ENCODE data around the gene ARHGAP24.

ARHGAP24 gene

DNA sequence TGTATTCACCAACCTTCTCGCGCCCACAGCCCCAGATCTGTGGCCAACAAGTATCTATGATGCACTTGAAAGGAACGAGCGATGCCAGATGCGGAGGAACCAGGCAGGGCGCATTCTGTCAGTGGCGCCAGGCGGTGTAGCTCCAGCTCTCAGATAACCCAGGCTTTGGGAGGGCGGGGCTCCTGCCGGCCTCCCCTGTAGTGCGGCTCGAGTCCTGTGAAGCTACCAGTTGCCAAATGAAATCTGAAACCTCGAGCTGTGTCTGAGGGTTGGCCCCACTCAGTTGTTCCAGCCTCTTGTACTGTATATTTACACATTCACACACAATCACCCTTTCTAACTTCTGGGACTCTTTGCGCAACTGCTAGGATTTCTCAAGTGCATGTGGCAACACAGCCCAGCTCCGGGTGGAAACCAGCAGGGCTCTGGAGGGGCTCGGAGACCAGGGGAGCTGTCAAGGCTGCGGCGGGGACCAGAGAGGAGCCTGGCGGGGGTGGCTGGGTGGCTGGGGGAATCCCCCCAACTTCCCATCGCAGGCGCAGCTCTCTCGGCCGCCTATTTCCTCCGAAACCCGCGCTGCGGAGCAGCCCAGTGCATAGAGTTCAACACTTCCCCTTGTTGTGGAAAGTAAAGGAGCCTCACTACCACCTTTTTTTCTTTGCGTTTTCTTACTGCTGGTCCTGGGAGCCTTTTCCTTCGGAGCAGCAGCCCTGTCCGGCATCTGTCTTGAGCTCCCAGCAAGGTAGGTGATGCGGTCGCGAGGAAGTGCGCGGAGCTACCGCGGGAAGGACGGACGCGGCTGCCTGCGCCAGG is at the start of gene ARHGAP24:
Gene ARHGAP24 (plus strand): TSS at position 333 of the 813 bp plus-strand sequence.
- no peak for DNase-seq (ENCODE audit: low read depth in 1 of 2, low spot score in 1 of 2)

DNA sequence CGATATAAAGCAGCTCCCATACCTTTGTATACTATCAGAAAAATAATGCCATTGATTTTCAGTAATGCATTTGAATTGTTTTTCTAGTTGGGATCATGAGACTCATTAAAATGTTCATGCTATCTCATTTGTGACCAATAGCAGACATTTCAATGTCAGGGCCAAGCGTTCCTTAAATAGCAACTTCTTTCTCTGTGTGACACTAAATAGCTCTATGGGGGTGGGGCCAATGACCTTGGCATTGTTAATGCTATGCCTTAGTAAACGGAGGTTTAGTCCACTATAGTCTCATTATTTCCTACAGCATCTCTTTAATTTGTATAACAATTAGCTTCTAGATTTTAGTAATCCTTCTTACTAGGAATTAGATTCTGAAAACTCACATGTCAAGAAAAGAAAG is 48.6 kb upstream of the ARHGAP24 start:
- DNase-seq (ENCODE audit: low read depth in 1 of 2, low spot score in 1 of 2): no peak

DNA sequence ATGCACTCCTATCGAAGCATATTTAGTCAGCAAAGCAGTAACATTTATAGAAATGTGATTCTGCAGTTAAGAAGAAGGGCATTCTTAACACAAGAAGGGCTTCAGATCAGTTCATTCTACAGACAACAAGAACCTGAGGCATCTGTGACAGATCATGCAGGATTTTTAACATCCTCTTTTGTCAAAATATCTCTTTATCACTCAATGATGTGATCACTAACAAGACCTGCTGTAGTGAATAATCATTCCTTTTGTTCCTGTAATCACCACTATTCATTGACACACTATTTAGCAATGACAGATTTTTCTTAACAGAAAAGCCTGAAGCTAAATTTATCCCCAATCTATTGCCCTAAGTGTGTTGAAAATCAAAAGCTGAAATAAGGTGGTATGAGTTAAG is 47.8 kb upstream of the ARHGAP24 start:
- no peak for DNase-seq (ENCODE audit: low read depth in 1 of 2, low spot score in 1 of 2)

DNA sequence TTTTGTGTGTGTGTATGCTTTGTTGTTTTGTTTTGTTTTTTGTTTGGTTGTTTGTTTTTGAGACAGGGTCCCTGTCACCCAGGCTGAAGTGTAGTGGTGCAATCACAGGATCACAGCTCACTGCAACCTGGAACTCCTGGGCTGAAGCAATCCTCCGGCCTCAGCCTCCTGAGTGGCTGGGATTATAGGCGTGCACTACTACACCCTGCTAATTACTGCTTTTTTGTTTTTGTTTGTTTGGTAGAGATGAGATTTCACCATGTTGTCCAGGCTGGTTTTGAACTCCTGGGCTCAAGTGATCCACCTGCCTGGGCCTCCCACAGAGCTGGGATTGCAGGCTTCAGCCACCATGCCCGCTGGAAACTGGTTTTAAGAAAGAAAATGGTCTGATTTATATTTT is 44.7 kb upstream of the ARHGAP24 start:
- DNase-seq (ENCODE audit: low read depth in 1 of 2, low spot score in 1 of 2): no peak

DNA sequence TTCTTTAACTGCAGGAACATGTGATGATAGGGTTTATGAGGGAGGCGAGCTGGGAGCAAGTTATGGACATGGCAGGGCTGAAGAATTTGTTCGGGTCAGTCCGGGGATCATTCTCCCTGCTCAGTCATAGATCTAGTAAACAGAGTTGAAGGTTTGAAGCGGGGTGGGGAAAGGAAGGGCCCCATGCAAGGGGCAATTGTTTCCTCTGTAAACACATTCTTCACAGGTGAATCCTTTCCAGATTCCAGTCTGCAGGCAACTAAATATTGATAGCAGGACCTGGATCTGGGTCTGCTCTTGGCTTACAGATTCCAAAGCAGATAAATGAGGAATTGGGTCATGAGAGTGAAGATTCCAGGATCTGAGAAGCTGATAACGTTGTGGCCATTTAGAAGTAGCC is 44.3 kb upstream of the ARHGAP24 start:
- no peak for DNase-seq (ENCODE audit: low read depth in 1 of 2, low spot score in 1 of 2)

DNA sequence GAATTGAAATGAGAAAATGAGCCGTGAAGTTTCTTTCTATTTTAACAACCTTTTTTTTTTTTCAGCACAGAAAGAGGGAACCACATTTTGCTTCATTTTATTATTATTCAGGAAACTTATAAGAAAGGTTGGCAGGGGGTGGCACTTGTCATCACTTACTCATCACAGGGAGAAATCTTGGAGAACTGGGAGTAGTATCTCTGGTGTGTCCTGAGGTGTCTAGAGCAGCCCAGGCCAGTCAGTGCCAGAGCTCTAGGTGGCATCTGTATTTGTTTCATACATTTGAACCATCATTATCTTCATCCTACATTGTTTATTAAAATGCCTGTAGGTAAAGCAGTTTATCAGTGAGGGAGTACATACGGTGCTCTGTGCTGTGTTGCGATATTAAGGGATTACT is 43.8 kb upstream of the ARHGAP24 start:
- no peak for DNase-seq (ENCODE audit: low read depth in 1 of 2, low spot score in 1 of 2)

DNA sequence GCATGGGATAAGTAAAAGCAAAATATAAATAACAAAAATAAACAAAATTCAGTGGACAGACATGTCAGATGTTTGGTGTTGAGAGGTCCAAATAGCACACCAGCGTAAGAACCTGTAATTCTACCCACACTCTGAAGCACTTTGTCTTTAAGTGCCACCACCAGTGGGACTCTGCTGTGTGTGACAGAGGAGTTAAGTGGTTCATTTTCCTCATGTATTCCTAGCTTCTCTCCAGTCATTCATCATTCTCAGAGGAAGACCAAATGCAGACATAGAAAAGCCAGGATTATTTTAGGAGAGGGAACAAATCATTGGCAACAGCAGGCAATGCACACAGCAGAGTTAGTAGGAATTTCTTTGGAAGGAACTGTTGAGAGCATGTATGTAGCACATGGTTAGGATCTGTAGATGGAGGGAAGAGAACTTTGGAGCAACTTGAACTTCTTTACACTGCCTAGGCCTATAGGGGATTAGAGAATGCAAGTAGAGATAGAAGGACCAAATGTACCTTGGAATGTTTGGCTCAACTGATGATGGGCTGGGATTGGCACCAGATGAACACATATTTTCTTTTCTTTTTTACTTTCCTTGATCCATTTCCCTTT is 43.0 kb upstream of the ARHGAP24 start:
- DNase-seq (ENCODE audit: low read depth in 1 of 2, low spot score in 1 of 2): no peak

DNA sequence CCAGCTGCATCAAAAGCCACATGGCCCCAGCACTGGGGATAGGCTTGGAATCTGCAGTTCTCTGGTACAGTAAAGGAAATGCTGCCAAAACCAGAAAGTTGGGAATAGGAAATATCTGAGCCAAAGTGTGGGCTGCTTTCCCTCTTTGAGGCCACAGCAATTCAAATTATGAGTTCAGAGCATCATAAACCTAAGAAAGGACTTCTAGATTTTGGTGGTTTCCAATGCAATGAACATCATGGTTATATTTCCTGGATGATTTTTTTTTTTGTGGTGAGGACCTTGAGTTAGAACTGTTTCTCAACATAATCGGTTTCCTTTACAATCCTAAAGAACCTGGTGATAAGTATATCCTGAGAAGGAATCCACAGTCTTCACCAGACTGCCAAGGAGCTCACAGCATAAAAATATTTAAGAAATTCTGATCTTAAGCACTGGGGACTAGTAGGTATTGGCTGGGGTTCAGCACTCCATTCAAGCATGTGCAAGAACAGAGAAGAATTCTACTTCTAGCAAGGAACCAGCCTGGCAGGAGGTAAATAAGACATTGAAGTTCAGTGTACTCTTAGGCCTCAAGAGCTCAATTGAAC is 29.8 kb upstream of the ARHGAP24 start:
- no peak for DNase-seq (ENCODE audit: low read depth in 1 of 2, low spot score in 1 of 2)

DNA sequence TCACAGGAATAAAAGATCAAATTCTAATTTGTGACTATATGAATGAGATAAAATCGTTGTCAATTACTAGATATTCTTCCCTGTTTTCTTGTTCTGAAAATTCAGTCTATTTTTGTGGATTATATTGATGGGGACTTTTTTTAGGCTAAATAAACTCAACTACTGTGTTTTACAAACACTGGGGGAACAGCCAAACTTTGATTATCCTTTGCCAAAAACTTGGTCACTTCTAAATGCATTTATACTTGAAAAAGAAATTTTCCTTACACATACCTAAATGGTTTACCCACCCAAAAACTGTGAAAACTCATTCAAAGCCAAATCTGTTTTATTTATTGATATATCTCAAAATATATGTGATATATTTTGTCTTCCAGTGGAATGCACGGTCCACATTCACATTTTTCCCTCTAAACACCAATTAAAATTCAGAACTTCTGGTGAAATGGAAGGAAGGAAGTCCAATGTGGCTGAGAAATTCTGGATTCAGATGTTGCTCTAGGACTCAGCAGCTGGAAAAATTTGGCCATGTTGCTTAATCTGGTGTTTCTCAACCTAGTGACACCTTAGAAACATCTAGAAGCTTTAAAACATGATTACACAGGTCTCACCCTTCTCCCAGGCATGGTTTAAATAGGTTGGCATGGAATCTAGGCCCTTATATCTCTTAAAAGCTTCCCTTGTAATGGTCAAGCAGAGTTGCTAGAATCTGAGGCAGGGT is 28.6 kb upstream of the ARHGAP24 start:
- DNase-seq (ENCODE audit: low read depth in 1 of 2, low spot score in 1 of 2): no peak

DNA sequence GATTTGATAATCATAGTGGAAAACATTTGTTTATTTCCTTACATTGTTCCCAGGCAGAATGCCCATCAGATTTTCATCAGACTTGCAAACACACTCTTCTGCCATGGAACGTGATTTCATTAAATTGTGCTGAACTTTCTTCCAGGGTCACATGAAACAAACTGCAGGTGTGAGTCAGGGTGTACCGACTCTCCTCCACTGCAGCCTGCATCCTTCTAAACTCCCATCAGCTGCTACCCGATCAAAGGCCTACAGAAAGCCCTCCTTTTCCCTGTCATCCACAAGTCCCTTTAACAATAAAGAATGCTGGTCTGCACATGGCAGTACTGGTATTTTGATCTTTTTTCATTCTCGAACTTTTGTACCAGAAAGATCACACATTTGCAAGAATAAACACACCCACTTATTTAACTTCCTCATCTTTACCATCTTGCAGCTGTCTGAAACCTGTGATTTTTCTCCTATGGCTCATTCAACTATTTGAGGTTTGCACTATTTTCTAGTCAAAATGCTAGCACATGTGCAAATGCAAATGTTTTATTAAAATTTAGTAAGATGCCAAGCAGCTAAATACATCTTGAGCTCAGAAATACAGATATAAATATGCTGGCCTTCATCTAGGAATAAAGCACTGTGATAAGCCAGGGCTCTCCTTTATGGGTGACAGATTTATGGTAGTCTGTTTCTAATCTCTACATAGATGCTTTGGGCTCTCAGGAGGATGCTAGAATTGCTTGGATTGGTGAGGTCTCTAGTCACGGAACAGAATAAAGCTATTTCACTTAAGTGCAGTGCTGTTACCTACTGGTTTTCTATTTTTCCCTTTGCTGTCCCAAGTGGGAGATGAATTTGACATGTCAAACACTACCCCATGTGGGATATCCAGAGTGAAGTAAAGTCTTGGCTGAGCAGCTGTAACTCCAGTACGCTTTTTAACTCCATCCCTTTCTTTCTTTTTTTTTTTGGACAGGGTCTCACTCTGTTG is 25.8 kb upstream of the ARHGAP24 start:
- no peak for DNase-seq (ENCODE audit: low read depth in 1 of 2, low spot score in 1 of 2)

DNA sequence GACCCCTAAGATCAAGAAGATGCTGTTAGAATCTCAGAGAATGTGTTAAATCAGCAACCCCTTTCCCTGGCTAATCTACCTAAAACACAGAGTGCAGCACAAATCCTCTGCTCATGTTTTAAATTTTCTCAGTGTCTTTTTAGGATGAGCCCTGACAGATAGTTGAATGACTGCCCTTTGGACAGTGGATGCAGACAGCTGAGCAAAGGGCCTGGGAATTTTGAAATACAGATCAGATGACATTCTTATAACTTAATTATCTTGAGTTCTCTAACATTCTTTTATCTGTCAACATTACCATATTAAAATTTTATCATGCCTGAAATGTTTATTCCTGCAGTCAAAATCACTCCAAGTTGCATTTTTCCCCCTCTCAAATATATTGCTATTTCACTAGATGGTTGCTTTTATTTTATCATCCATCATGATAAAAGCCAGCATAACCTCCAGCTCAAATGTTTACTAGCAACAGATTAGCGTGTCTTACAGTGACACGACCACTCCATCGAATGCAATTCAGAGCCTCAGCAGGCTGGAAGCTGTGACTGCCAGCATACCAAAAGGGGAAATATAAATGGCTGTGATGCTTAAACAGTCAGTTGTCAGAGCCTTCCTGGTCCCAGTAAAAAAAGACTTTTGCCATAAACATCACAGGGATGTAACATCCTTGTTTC is 22.8 kb upstream of the ARHGAP24 start:
- DNase-seq (ENCODE audit: low read depth in 1 of 2, low spot score in 1 of 2): no peak

DNA sequence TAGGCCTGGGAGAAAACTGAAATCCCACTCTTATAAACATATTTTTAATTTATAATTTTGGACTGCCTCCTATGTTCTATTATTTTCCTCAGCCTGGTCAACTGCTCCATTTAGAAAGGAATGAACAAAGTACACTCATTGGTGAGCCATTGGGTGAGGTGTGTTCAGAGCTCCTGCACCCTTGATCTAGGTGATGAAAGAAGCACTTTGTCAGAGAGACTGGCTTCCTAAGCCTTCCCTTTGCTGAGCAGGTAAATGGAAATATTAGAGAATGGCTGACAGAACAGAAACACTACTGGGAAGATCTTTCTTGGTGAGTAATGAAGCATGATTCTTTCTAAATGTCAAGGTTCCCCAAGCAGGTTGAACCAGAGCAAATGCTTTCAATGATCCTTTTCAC is 19.0 kb upstream of the ARHGAP24 start:
- DNase-seq (ENCODE audit: low read depth in 1 of 2, low spot score in 1 of 2): no peak

DNA sequence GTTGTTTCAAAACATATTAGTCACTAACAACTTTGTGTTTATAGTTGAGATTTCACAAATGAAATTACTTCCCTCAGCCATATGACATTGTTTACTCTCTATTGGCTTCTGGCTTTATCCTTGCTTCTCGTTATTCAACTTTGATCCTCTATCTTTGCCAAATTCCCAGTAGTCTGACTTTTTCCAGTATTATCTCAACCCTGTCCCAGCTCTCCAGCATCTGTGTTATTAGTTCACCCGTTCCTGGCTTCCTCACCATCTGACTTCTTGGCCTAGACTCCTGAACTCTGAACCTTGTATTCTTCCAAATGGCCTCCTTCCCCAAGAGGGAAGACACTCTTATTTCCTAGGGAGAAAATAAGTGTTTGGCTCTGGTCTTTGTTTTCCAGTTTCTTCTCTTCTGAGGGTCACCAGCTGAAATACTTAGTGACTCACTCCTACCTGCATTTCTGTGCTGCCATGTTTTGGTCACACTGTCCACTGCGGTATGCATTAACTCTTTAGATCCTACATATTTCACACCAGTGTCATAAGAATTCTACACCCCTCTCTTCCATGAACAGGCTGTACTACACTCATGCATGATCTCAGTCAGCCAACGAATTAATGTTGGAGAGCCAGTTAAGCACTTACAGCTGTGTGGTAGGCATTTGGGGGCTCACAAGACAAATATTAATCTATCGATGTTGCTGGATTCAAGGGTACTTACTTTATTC is 17.0 kb upstream of the ARHGAP24 start:
- no peak for DNase-seq (ENCODE audit: low read depth in 1 of 2, low spot score in 1 of 2)

DNA sequence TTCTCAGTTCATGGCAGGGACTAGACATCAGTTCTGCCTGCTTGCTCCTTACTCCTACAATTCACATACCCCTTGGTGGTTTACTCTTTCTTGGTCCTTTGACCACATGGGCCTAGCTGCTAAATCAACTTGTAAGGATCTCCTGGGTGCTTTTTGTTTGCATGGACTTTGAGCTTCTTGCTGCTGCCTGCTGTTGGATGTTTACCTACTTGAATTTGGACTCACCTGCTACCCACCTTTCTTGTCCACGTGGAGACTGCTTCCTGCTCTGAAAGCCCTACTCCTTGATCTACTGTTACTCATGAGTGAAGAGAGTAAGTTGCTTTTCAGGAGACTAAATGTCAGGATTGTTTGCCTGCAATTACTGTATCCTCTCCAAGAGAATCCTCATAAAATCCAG is 15.2 kb upstream of the ARHGAP24 start:
- DNase-seq (ENCODE audit: low read depth in 1 of 2, low spot score in 1 of 2): no peak

DNA sequence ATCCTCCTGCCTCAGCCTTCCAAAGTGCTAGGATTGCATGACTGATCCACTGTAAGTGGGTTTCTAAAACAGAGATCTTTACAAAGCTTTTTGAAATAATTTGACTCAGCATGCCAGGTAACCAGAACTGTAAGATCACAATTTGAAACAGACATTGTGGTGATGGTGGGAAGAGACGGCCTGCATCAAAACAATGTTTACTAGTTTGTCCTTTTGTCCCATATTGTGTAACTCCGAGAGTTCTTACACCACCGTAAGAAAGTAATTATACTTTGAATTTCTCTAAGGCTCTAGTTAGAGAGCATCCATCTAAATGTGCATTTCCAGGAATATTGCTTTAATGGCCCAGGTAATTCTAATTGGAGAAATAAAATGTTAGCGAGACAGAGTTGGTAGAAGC is 594 bp upstream of the ARHGAP24 start:
- no peak for DNase-seq (ENCODE audit: low read depth in 1 of 2, low spot score in 1 of 2)

DNA sequence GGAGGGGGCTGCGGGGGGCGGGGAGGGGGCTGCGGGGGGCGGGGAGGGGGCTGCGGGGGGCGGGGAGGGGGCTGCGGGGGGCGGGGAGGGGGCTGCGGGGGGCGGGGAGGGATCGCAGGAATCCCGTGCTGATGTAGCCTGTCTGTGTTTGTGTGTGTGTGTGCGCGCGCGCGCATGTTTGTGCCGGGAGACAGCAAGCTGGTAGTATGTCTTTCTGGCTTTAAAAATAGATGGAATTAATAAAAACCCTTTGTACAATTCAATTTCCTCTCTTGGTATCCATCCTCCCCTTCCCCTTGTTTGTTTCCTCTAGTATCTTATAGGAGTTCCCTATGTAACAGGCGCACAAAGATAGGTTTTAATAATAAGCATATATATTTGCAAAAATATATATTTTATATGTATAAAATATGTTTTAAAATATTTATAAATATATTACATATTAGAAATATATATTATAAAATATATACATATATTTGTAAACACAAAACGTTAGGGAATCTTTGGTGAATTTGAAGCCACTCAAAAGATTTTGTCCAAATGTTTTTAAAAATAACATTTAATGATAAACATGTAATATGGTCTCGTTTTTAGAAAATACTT is 782 bp downstream of the ARHGAP24 start:
- no peak for DNase-seq (ENCODE audit: low read depth in 1 of 2, low spot score in 1 of 2)

DNA sequence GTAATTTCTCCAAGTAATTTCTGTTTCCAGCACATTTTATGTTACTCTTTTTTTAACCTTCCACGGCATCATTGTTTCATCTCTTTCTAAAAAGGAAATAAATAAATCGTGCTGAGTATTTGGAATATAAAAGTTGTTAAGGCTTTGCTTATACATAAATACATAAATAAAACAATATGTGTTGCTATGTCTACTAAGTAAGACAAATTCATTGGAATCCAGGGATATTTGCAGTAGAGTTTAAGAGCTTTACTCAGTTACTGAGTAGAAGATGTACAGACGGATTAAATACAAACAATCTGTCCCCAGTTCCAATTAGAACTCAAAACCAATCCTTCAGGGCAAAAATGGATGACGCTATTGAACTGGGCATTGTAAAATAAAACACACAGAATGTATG is 1.4 kb downstream of the ARHGAP24 start:
- no peak for DNase-seq (ENCODE audit: low read depth in 1 of 2, low spot score in 1 of 2)

DNA sequence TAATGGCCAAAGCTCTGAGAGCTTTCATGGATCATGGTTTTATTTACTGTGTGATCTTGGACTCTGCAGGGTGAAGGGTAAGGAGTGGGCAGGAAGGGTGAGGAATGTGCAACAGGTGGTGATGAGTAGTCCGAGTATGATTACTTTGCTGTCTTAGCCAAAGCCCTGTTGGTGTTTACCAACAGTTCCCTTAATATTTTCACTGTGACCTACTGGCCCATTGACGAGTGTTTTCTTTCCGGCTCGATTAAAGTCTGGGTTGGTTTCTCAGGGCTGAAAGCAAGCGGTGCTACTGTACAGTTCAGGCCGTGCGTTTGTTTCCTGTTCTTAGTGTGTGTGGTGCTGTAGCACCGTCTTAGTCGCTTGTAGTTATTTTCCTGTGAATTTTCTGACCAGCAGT is 2.6 kb downstream of the ARHGAP24 start:
- no peak for DNase-seq (ENCODE audit: low read depth in 1 of 2, low spot score in 1 of 2)

DNA sequence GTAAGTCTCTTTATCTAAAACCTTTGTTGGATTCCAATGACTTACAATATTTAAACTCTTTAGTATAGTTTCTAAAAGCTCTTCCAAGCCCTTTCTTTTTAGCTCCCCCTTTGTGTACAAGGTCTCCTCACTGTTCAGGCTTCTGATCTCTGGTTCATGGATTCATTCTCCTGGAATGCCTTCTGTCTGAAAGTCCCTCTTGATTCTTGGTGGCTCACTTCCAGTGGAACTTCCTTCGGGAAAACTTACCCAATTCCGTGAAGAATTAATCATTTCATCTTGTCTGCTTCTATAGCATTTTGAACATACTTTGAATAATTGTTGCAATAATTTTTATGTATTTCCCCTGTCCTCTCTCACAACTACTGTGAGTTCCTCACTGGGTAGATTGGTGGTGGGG is 3.6 kb downstream of the ARHGAP24 start:
- no peak for DNase-seq (ENCODE audit: low read depth in 1 of 2, low spot score in 1 of 2)
